ENCODE data around the gene SH3BGRL. TPM values are rescaled to one million over a fixed set of nuclear protein-coding genes. Genes with fewer than 3 reads are reported as not detected.

SH3BGRL gene
- total RNA-seq (2022) = 24.6 and 32.1 TPM in 2 replicates
- percentile 54 among the genes with signal in this experiment for Bru-seq, nascent RNA
- percentile 51 among the genes with signal in this experiment for BruChase-seq, experiment 1, labeled RNA remaining after a 2-hour chase
- BruChase-seq, experiment 2, labeled RNA remaining after a 6-hour chase = percentile 51 among the genes with signal in this experiment
- long read RNA-seq, transcript SH3BGRL-201 (4 exons, 1,923 nt) = major isoform, 77 of 80 reads
- long read RNA-seq, partial matches to known transcripts = 1 of 80 reads
- long read RNA-seq, other reads (novel, unspliced or antisense) = 2 of 80 reads

- POLR2A ChIA-PET = no interaction called here
- Histone ChIP-seq H3K36me3 (ENCODE audit: control insufficient read depth, insufficient read depth, low read length) (no peaks in the 10 kb centered on the region), H3K4me3 (ENCODE audit: low read depth, low read length) (peak within 1 kb of the TSS; percentile 48), H3K4me1 (no peaks in the 10 kb centered on the region), H3K9me3 (no peaks in the 10 kb centered on the region), H3K27me3 (replicated peaks; ENCODE audit: control insufficient read depth, insufficient read depth, low read length) (no peaks in the 10 kb centered on the region)
- Mint-ChIP-seq H3K27me3 (ENCODE audit: insufficient read depth, unreplicated experiment) (no peaks in the 10 kb centered on the region), H3K36me3 (ENCODE audit: insufficient read depth, unreplicated experiment) (no peaks in the 10 kb centered on the region), H3K4me1 (ENCODE audit: low read depth, unreplicated experiment) (no peaks in the 10 kb centered on the region), H3K27ac (ENCODE audit: unreplicated experiment) (peak within 1 kb of the TSS; percentile 90), H3K4me3 (ENCODE audit: unreplicated experiment) (peak within 1 kb of the TSS; percentile 77), H3K9me3 (ENCODE audit: unreplicated experiment) (no peaks in the 10 kb centered on the region)
- TF ChIP-seq CTCF (IDR thresholded peaks at IDR 0.05; ENCODE audit: insufficient read depth in 1 of 2, low read depth in 1 of 2, low read length in 1 of 2, severe bottlenecking in 1 of 2, unreplicated experiment in 1 of 2) = no peak
- no TSS peak for BruUV-seq (replicated peaks)
- intact Hi-C loops (cut with micrococcal nuclease; ENCODE audit: unreplicated experiment) = no loop called here
- CTCF ChIA-PET = interaction anchor here (0.6 kb wide), 1 partner anchor 11 kb away, joined by 3 read pairs; no protein-coding TSS in a partner anchor
- peak; percentile 73 to 78 for DNase-seq
Measured at GRCh38 chrX:81201671-81202455, at the start of gene SH3BGRL, which contains the start of gene HMGN5. Gene SH3BGRL, plus strand, starts transcription at chrX:81202102. Its CDS starts 99 bp downstream, at chrX:81202201. Gene HMGN5, minus strand, starts transcription at chrX:81201913. Its CDS starts 80,364 bp downstream, at chrX:81121549.

GRCh38 chrX:81168391-81168790 is 33.5 kb upstream of the SH3BGRL start:
- no peak for TF ChIP-seq CTCF (IDR thresholded peaks at IDR 0.05; ENCODE audit: insufficient read depth in 1 of 2, low read depth in 1 of 2, low read length in 1 of 2, severe bottlenecking in 1 of 2, unreplicated experiment in 1 of 2)
- Mint-ChIP-seq H3K4me3 (ENCODE audit: unreplicated experiment) (no peak overlapping the region), H3K9me3 (ENCODE audit: unreplicated experiment) (no peaks in the 10 kb centered on the region), H3K36me3 (ENCODE audit: insufficient read depth, unreplicated experiment) (no peaks in the 10 kb centered on the region), H3K4me1 (ENCODE audit: low read depth, unreplicated experiment) (no peaks in the 10 kb centered on the region), H3K27me3 (ENCODE audit: insufficient read depth, unreplicated experiment) (no peaks in the 10 kb centered on the region), H3K27ac (ENCODE audit: unreplicated experiment) (no peak overlapping the region)
- DNase-seq = no peak
- Histone ChIP-seq H3K9me3 (no peaks in the 10 kb centered on the region), H3K4me1 (no peaks in the 10 kb centered on the region), H3K4me3 (ENCODE audit: low read depth, low read length) (no peak overlapping the region), H3K36me3 (ENCODE audit: control insufficient read depth, insufficient read depth, low read length) (no peaks in the 10 kb centered on the region), H3K27me3 (replicated peaks; ENCODE audit: control insufficient read depth, insufficient read depth, low read length) (no peaks in the 10 kb centered on the region)
- ChIA-PET POLR2A (no interaction called here), CTCF (no interaction called here)
- intact Hi-C loops (cut with micrococcal nuclease; ENCODE audit: unreplicated experiment) = no loop called here
- BruUV-seq (replicated peaks) = no TSS peak

- Histone ChIP-seq H3K9me3 (no peaks in the 10 kb centered on the region), H3K36me3 (ENCODE audit: control insufficient read depth, insufficient read depth, low read length) (no peaks in the 10 kb centered on the region), H3K4me1 (no peaks in the 10 kb centered on the region), H3K27me3 (replicated peaks; ENCODE audit: control insufficient read depth, insufficient read depth, low read length) (no peaks in the 10 kb centered on the region), H3K4me3 (ENCODE audit: low read depth, low read length) (no peak overlapping the region)
- no peaks in the 10 kb centered on the region for H3K4me1 Mint-ChIP-seq (ENCODE audit: low read depth, unreplicated experiment)
- no peaks in the 10 kb centered on the region for H3K9me3 Mint-ChIP-seq (ENCODE audit: unreplicated experiment)
- no TSS peak for BruUV-seq (replicated peaks)
- DNase-seq = no peak
- ChIA-PET POLR2A (no interaction called here), CTCF (no interaction called here)
- no peak overlapping the region for H3K4me3 Mint-ChIP-seq (ENCODE audit: unreplicated experiment)
- TF ChIP-seq CTCF (IDR thresholded peaks at IDR 0.05; ENCODE audit: insufficient read depth in 1 of 2, low read depth in 1 of 2, low read length in 1 of 2, severe bottlenecking in 1 of 2, unreplicated experiment in 1 of 2) = no peak
- H3K27me3 Mint-ChIP-seq (ENCODE audit: insufficient read depth, unreplicated experiment) = no peaks in the 10 kb centered on the region
- H3K36me3 Mint-ChIP-seq (ENCODE audit: insufficient read depth, unreplicated experiment) = no peaks in the 10 kb centered on the region
- no peak overlapping the region for H3K27ac Mint-ChIP-seq (ENCODE audit: unreplicated experiment)
- intact Hi-C loops (cut with micrococcal nuclease; ENCODE audit: unreplicated experiment) = loop anchor here (1.0 kb wide), 1 partner anchor 203 kb away; no protein-coding TSS in a partner anchor
Measured at GRCh38 chrX:81174286-81174685, 27.6 kb upstream of the SH3BGRL start.

Measured in Caco-2 (cell line).